GM23338 (cell line): ENCODE data around the gene MS4A15. TPM values are rescaled to one million over a fixed set of nuclear protein-coding genes. Genes with fewer than 3 reads are reported as not detected.

Experiments used
- ATAC-seq: fragments of 200-7000 bp; cut with Tn5 transposase; 3 replicates; pipeline ENCODE4 v1.9.1; 2020
- DNase-seq: peaks from one replicate; pipeline ENCODE4 v3.0.0-alpha.2; 2015; ENCODE audit warnings: low spot score
- H2AFZ ChIP-seq: fragments of 200-600 bp; sonication (generic); 2 replicates; pipeline ENCODE4 v1.8.0; 2016; ENCODE audit warnings: antibody characterized with exemption, mild to moderate bottlenecking, moderate library complexity
- H3F3A ChIP-seq: fragments of 200-600 bp; sonication (generic); replicated peaks from 2 replicates; pipeline ENCODE4 v1.8.0; 2017; ENCODE audit warnings: antibody characterized with exemption, mixed run types, low read depth
- H3K27ac ChIP-seq: fragments of 200-600 bp; sonication (generic); 2 replicates; pipeline ENCODE4 v1.6.1; 2016; ENCODE audit warnings: low read depth
- H3K27me3 ChIP-seq: fragments of 200-600 bp; sonication (generic); 2 replicates; pipeline ENCODE4 v1.8.0; 2016; ENCODE audit warnings: mild to moderate bottlenecking, mixed run types, moderate library complexity; ENCODE audit not compliant: insufficient read depth
- H3K36me3 ChIP-seq: fragments of 200-600 bp; sonication (generic); 2 replicates; pipeline ENCODE4 v1.8.0; 2016; ENCODE audit warnings: mild to moderate bottlenecking; ENCODE audit not compliant: insufficient read depth
- H3K4me1 ChIP-seq: fragments of 200-600 bp; sonication (generic); 2 replicates; pipeline ENCODE4 v1.8.0; 2016; ENCODE audit warnings: mild to moderate bottlenecking, moderate library complexity; ENCODE audit not compliant: insufficient read depth
- H3K4me2 ChIP-seq: fragments of 200-600 bp; sonication (generic); 2 replicates; pipeline ENCODE4 v1.7.1; 2017; ENCODE audit warnings: mixed run types
- H3K4me3 ChIP-seq: fragments of 200-600 bp; sonication (generic); 2 replicates; pipeline ENCODE4 v1.6.1; 2016; ENCODE audit warnings: mixed run types
- H3K79me2 ChIP-seq: fragments of 200-600 bp; sonication (generic); replicated peaks from 2 replicates; pipeline ENCODE4 v1.8.0; 2017; ENCODE audit warnings: mild to moderate bottlenecking; ENCODE audit not compliant: insufficient read depth
- H3K9me2 ChIP-seq: fragments of 200-600 bp; sonication (generic); 2 replicates; pipeline ENCODE4 v1.8.0; 2017; ENCODE audit not compliant: insufficient read depth
- H4K20me1 ChIP-seq: fragments of 200-600 bp; sonication (generic); replicated peaks from 2 replicates; pipeline ENCODE4 v1.8.0; 2017; ENCODE audit warnings: mild to moderate bottlenecking; ENCODE audit not compliant: insufficient read depth
- H3K27ac Mint-ChIP-seq: 2 replicates; pipeline ENCODE4 v1.8.0; 2020; ENCODE audit warnings: inconsistent platforms, mild to moderate bottlenecking, moderate library complexity, mixed read lengths
- H3K27me3 Mint-ChIP-seq: 3 replicates; pipeline ENCODE4 v1.8.0; 2022; ENCODE audit warnings: low read depth, mild to moderate bottlenecking, moderate library complexity, mixed read lengths, inconsistent platforms; ENCODE audit not compliant: insufficient read depth, poor library complexity
- H3K36me3 Mint-ChIP-seq: 3 replicates; pipeline ENCODE4 v1.8.0; 2021; ENCODE audit warnings: low read depth, mild to moderate bottlenecking, inconsistent platforms, moderate library complexity, mixed read lengths
- H3K4me1 Mint-ChIP-seq: 3 replicates; pipeline ENCODE4 v1.8.0; 2020; ENCODE audit warnings: mild to moderate bottlenecking, inconsistent platforms, mixed read lengths
- H3K4me3 Mint-ChIP-seq: 3 replicates; pipeline ENCODE4 v1.8.0; 2021; ENCODE audit warnings: moderate library complexity, mild to moderate bottlenecking, inconsistent platforms, mixed read lengths
- H3K9me3 Mint-ChIP-seq: 3 replicates; pipeline ENCODE4 v1.8.0; 2020; ENCODE audit warnings: moderate library complexity, mild to moderate bottlenecking, inconsistent platforms, mixed read lengths
- CREB1 ChIP-seq: fragments of 250-450 bp; sonication (Bioruptor Pico); IDR thresholded peaks from 2 replicates; pipeline ENCODE4 v1.5.0; 2020; ENCODE audit warnings: low read depth, mild to moderate bottlenecking, moderate library complexity
- CTCF ChIP-seq, 2 experiments: fragments of 200-600 bp in 1 of 2; sonication (generic) in 1 of 2; conservative IDR thresholded peaks; 2 replicates each; pipeline versions ENCODE4 v1.5.1 to v1.6.1; 2016 to 2017; ENCODE audit warnings: antibody characterized with exemption in 2 of 2, low read depth in 2 of 2, mild to moderate bottlenecking in 2 of 2, moderate library complexity in 1 of 2
- ETS1 ChIP-seq: IDR thresholded peaks from 2 replicates; pipeline ENCODE4 v1.6.1; 2016; ENCODE audit warnings: antibody characterized with exemption
- EZH2 ChIP-seq: fragments of 200-600 bp; sonication (generic); IDR thresholded peaks from one replicate; pipeline ENCODE4 v1.8.0; 2017; ENCODE audit warnings: antibody characterized with exemption, mild to moderate bottlenecking, low read depth; ENCODE audit not compliant: unreplicated experiment
- EZH2phosphoT487 ChIP-seq: fragments of 200-600 bp; sonication (generic); IDR thresholded peaks from one replicate; pipeline ENCODE4 v1.8.1; 2018; ENCODE audit warnings: antibody characterized with exemption; ENCODE audit not compliant: unreplicated experiment
- JUNB ChIP-seq: IDR thresholded peaks from one replicate; pipeline ENCODE4 v1.6.1; 2016; ENCODE audit warnings: antibody characterized with exemption; ENCODE audit not compliant: unreplicated experiment
- NANOG ChIP-seq: IDR thresholded peaks from 2 replicates; pipeline ENCODE4 v1.6.1; 2016; ENCODE audit warnings: antibody characterized with exemption, borderline replicate concordance
- POLR2AphosphoS5 ChIP-seq: IDR thresholded peaks from 2 replicates; pipeline ENCODE4 v1.6.1; 2016; ENCODE audit warnings: antibody characterized with exemption, low read depth
- REST ChIP-seq: IDR thresholded peaks from one replicate; pipeline ENCODE4 v1.6.1; 2018; ENCODE audit warnings: antibody characterized with exemption; ENCODE audit not compliant: unreplicated experiment
- STAT1 ChIP-seq: IDR thresholded peaks from one replicate; pipeline ENCODE4 v1.6.1; 2016; ENCODE audit warnings: antibody characterized with exemption; ENCODE audit not compliant: unreplicated experiment
- ZNF331 ChIP-seq: fragments of 250-450 bp; sonication (Bioruptor Pico); IDR thresholded peaks from 2 replicates; pipeline ENCODE4 v1.5.0; 2020; ENCODE audit warnings: low read depth, mild to moderate bottlenecking, moderate library complexity
- ZNF462 ChIP-seq: fragments of 250-450 bp; sonication (Bioruptor Pico); IDR thresholded peaks from 2 replicates; pipeline ENCODE4 v1.5.0; 2020; ENCODE audit warnings: mild to moderate bottlenecking, moderate library complexity
- polyA plus RNA-seq: library from polyadenylated mRNA; unstranded; fragments of >200 nt; fragmentation: Nextera tagmentation; extraction: Ambion mirVana; gene quantifications from 2 replicates; pipeline ENCODE4 v1.2.1, GENCODE V29; 2016
- total RNA-seq: library from RNA; depleted of rRNA; stranded (reverse); fragments of >200 nt; shearing (Covaris generic); gene quantifications from 2 replicates; pipeline ENCODE4 v1.2.3, GENCODE V29; 2014

Gene MS4A15
- total and polyA plus RNA-seq, 2 experiments from 2014 or later: 0.44 TPM; not detected in 1

- TF ChIP-seq ZNF462 (CRISPR knock-in tag): no peak
Observed at GRCh38 chr11:60798631-60799030, 42.0 kb downstream of the MS4A15 start (continued).

- no peaks in the 10 kb centered on the region for H3K36me3 Mint-ChIP-seq
- no peak overlapping the region for H3K4me3 Mint-ChIP-seq
- Histone ChIP-seq H3K27me3 (no peaks in the 10 kb centered on the region), H3K36me3 (no peaks in the 10 kb centered on the region), H3K4me3 (no peak overlapping the region), H3K4me2 (no peak overlapping the region), H2AFZ (no peak overlapping the region), H3K79me2 (no peaks in the 10 kb centered on the region), H4K20me1 (no peaks in the 10 kb centered on the region), H3K27ac (no peak overlapping the region), H3K9me2 (no peaks in the 10 kb centered on the region), H3F3A (no peaks in the 10 kb centered on the region), H3K4me1 (no peaks in the 10 kb centered on the region)
- H3K27me3 Mint-ChIP-seq: peaks cover 6% of the 10 kb centered on the region
- ATAC-seq (no peak), DNase-seq (no peak)
- no peaks in the 10 kb centered on the region for H3K4me1 Mint-ChIP-seq
- no peak overlapping the region for H3K27ac Mint-ChIP-seq
- peaks cover 3% of the 10 kb centered on the region; the same call in 2 of the 3 replicates for H3K9me3 Mint-ChIP-seq
- TF ChIP-seq CREB1 (CRISPR knock-in tag) (no peak), POLR2AphosphoS5 (no peak), JUNB (no peak), ZNF331 (CRISPR knock-in tag) (no peak), EZH2 (no peak), STAT1 (no peak), EZH2phosphoT487 (no peak), NANOG (no peak), REST (no peak), CTCF (conservative IDR thresholded peaks at IDR 0.05; ENCODE audit: low read depth in 2 of 2) (no peak), ETS1 (no peak)
Observed at GRCh38 chr11:60801194-60801593, 44.5 kb downstream of the MS4A15 start.
